HepG2 (cell line): ENCODE results near the gene PDK3. TPM values are rescaled to one million over a fixed set of nuclear protein-coding genes. Genes with fewer than 3 reads are reported as not detected.

Source experiments
- ATAC-seq: fragments of 200-7000 bp; cut with Tn5 transposase; 3 replicates; pipeline ENCODE4 v1.9.1; 2020; ENCODE audit warnings: mild to moderate bottlenecking, moderate library complexity
- BruUV-seq: library from RNA; stranded (reverse); fragments of 400-500 nt; replicated peaks from 2 replicates; lab custom pipeline; 2021; lab: Mats Ljungman, UMichigan
- CTCF ChIA-PET: fragments of 300-600 bp; formaldehyde crosslinking; extraction: SDS; loops from one replicate; lab custom pipeline; 2021; ENCODE audit warnings: low total read pairs, inconsistent platforms, low intra/inter-chr PET ratio; lab: Yijun Ruan, JAX
- POLR2A ChIA-PET: fragments of 350-600 bp; sonication (Branson Sonifier 250); formaldehyde crosslinking; loops from one replicate; lab custom pipeline; 2020; ENCODE audit warnings: antibody characterized with exemption, inconsistent platforms; lab: Yijun Ruan, JAX
- DNase-seq: peaks from one replicate; pipeline ENCODE4 v3.0.0-alpha.2; 2015; ENCODE audit warnings: low spot score
- FAIRE-seq: peaks from 3 replicates; lab custom pipeline; 2011; peaks lifted over from hg19 to GRCh38; lab: Jason Lieb, UNC
- H2AFZ ChIP-seq: one replicate; pipeline ENCODE4 v1.6.1; 2011; ENCODE audit warnings: low read length, inconsistent platforms
- H3K27ac ChIP-seq: fragments of 300-600 bp; 3 replicates; pipeline ENCODE4 v1.8.0; 2011; ENCODE audit warnings: mixed run types, mild to moderate bottlenecking, mixed read lengths, low read length, inconsistent platforms; ENCODE audit not compliant: insufficient read depth; ENCODE audit errors: extremely low read length
- H3K27me3 ChIP-seq, 2 experiments: fragments of 200-600 bp in 1 of 2; 2 replicates in 1 of 2; 3 replicates in 1 of 2; pipeline versions ENCODE4 v1.6.0 to v1.8.0; 2011; ENCODE audit warnings: low read length in 2 of 2, mild to moderate bottlenecking in 2 of 2, moderate library complexity in 2 of 2, inconsistent platforms in 1 of 2; ENCODE audit not compliant: insufficient read depth in 2 of 2, control insufficient read depth in 1 of 2
- H3K36me3 ChIP-seq, 2 experiments: fragments of 200-600 bp in 1 of 2; replicated peaks in 1 of 2; 2 replicates in 1 of 2; 3 replicates in 1 of 2; pipeline versions ENCODE4 v1.5.1 to v1.8.0; 2011; ENCODE audit warnings: low read length in 2 of 2, inconsistent platforms in 1 of 2; ENCODE audit not compliant: insufficient read depth in 2 of 2, control insufficient read depth in 1 of 2
- H3K4me1 ChIP-seq: 2 replicates; pipeline ENCODE4 v1.5.1; 2012; ENCODE audit warnings: low read length, inconsistent platforms; ENCODE audit not compliant: insufficient read depth
- H3K4me2 ChIP-seq: 2 replicates; pipeline ENCODE4 v1.6.0; 2011; ENCODE audit warnings: low read depth, low read length, inconsistent platforms
- H3K4me3 ChIP-seq, 3 experiments: fragments of 200-600 bp in 1 of 3; sonication (generic), shearing (Covaris generic) in 1 of 3; replicated peaks in 1 of 3; 2 replicates each; pipeline ENCODE4 v1.5.1; 2011 to 2016; ENCODE audit warnings: low read length in 3 of 3, inconsistent platforms in 2 of 3, low read depth in 2 of 3, mild to moderate bottlenecking in 2 of 3, control low read depth in 1 of 3, mixed read lengths in 1 of 3; ENCODE audit not compliant: insufficient read depth in 1 of 3
- H3K79me2 ChIP-seq: one replicate; pipeline ENCODE4 v1.6.1; 2011; ENCODE audit warnings: low read length, inconsistent platforms; ENCODE audit not compliant: insufficient read depth
- H3K9ac ChIP-seq: 2 replicates; pipeline ENCODE4 v1.6.0; 2011; ENCODE audit warnings: mild to moderate bottlenecking, low read depth, low read length, inconsistent platforms; ENCODE audit not compliant: insufficient read depth
- H3K9me3 ChIP-seq: 2 replicates; pipeline ENCODE4 v1.5.1; 2012; ENCODE audit warnings: mild to moderate bottlenecking, low read length
- H4K20me1 ChIP-seq: 2 replicates; pipeline ENCODE4 v1.6.0; 2011; ENCODE audit warnings: inconsistent platforms, mild to moderate bottlenecking, low read length, moderate library complexity; ENCODE audit not compliant: insufficient read depth
- BCL3 ChIP-seq: sonication (generic); formaldehyde crosslinking; IDR thresholded peaks from 2 replicates; pipeline ENCODE4 v1.5.1; 2020; ENCODE audit warnings: mild to moderate bottlenecking, missing genetic modification reagents, moderate library complexity
- DPF2 ChIP-seq: sonication (generic); formaldehyde crosslinking; IDR thresholded peaks from 2 replicates; pipeline ENCODE4 v1.4.0; 2020; ENCODE audit warnings: mild to moderate bottlenecking, low read depth, missing genetic modification reagents, borderline replicate concordance
- FOXA1 ChIP-seq, 2 experiments: fragments of 450-650 bp in 1 of 2; sonication (generic) in 1 of 2; formaldehyde crosslinking in 1 of 2; IDR thresholded peaks; 2 replicates each; pipeline versions ENCODE4 v1.4.0 to v1.6.1; 2016 to 2020; ENCODE audit warnings: missing genetic modification reagents in 1 of 2
- FOXJ3 ChIP-seq: sonication (generic); formaldehyde crosslinking; IDR thresholded peaks from 2 replicates; pipeline ENCODE4 v1.4.0; 2020; ENCODE audit warnings: missing genetic modification reagents, mild to moderate bottlenecking, borderline replicate concordance
- FOXM1 ChIP-seq: sonication (generic); formaldehyde crosslinking; IDR thresholded peaks from 2 replicates; pipeline ENCODE4 v1.5.0; 2020; ENCODE audit warnings: missing genetic modification reagents
- HMG20B ChIP-seq: conservative IDR thresholded peaks from 2 replicates; pipeline ENCODE4 v1.6.1; 2016; ENCODE audit warnings: missing genetic modification reagents, missing compliant biosample characterization
- KDM6A ChIP-seq: IDR thresholded peaks from 2 replicates; pipeline ENCODE4 v1.6.1; 2016; ENCODE audit warnings: low read depth
- MLX ChIP-seq: IDR thresholded peaks from 2 replicates; pipeline ENCODE4 v1.6.1; 2016
- NFAT5 ChIP-seq: sonication (generic); formaldehyde crosslinking; IDR thresholded peaks from 2 replicates; pipeline ENCODE4 v1.4.0; 2020; ENCODE audit warnings: missing genetic modification reagents
- ZNF446 ChIP-seq: sonication (generic); formaldehyde crosslinking; IDR thresholded peaks from 2 replicates; pipeline ENCODE4 v1.5.0; 2020; ENCODE audit warnings: mild to moderate bottlenecking, missing genetic modification reagents
- ZNF704 ChIP-seq: sonication (generic); formaldehyde crosslinking; IDR thresholded peaks from 2 replicates; pipeline ENCODE4 v1.8.1; 2023; ENCODE audit warnings: mild to moderate bottlenecking, inconsistent platforms, moderate library complexity, missing genetic modification reagents, borderline replicate concordance
- ZNF740 ChIP-seq: sonication (generic); formaldehyde crosslinking; IDR thresholded peaks from 2 replicates; pipeline ENCODE4 v1.4.0; 2020; ENCODE audit warnings: missing genetic modification reagents
- ZNF770 ChIP-seq: sonication (generic); formaldehyde crosslinking; IDR thresholded peaks from 2 replicates; pipeline ENCODE4 v1.5.0; 2020; ENCODE audit warnings: mild to moderate bottlenecking, missing genetic modification reagents
- WGBS: methylation state at CpG from one replicate; pipeline ENCODE4 v1.1.6; 2017; ENCODE audit warnings: low lambda C conversion rate; 5-methylcytosine and 5-hydroxymethylcytosine counted together
- in situ Hi-C: cut with HindIII; loops from 2 replicates; pipeline ENCODE4 v1.10.0; 2017; ENCODE audit warnings: low pct_unique_long_range_greater_than_20kb; ENCODE audit not compliant: extremely low pct_ligation_motif_present
- intact Hi-C: fragments of 100-400 bp; cut with micrococcal nuclease; formaldehyde crosslinking; loops from one replicate; pipeline ENCODE4 v1.10.0; 2022; ENCODE audit not compliant: unreplicated experiment
- polyA plus RNA-seq, 8 experiments: library from polyadenylated mRNA; depleted of rRNA in 3 of 8; stranded (reverse) in 7 of 8; unstranded in 1 of 8; fragments of >200 nt; fragmentation: Illumina TruSeq in 4 of 8; extraction: Trizol in 4 of 8; gene quantifications; 2 replicates each; pipeline versions ENCODE4 v1.2.1 to v1.2.3, GENCODE V29; 2011 to 2016; ENCODE audit warnings: low read depth in 4 of 8, missing spikeins in 1 of 8, mixed read lengths in 1 of 8; ENCODE audit not compliant: insufficient read depth in 1 of 8
- total RNA-seq, 5 experiments: library from RNA; depleted of rRNA; stranded (reverse); fragments of >200 nt; fragmentation: Illumina TruSeq; extraction: Trizol; gene quantifications; 2 replicates each; pipeline ENCODE4 v1.2.3, GENCODE V29; 2016; ENCODE audit warnings: low read depth in 1 of 5

The PDK3 gene
- total and polyA plus RNA-seq, 2 of the 13 experiments (the other 11 are each of a cell fraction or from before 2014, with no cell fraction given), result 9.1 to 10.5 TPM

- 77% methylated on average over 9 of the region's 9 CpGs for WGBS
- Histone ChIP-seq H3K36me3 (no peaks in the 10 kb centered on the region), H2AFZ (no peak overlapping the region), H3K27ac (no peak overlapping the region), H3K4me1 (no peaks in the 10 kb centered on the region), H3K4me3 (no peak overlapping the region), H4K20me1 (no peaks in the 10 kb centered on the region), H3K9ac (no peak overlapping the region), H3K27me3 (no peaks in the 10 kb centered on the region), H3K9me3 (no peaks in the 10 kb centered on the region), H3K4me2 (no peak overlapping the region), H3K79me2 (no peaks in the 10 kb centered on the region)
- intact Hi-C loops, result no loop called here
- no peak for DNase-seq
- FAIRE-seq, result no peak
- POLR2A ChIA-PET, result no interaction called here
- CTCF ChIA-PET, result no interaction called here
- no TSS peak for BruUV-seq
- no peak for ATAC-seq
- in situ Hi-C loops, result no loop called here
- no peak for TF ChIP-seq ZNF740
- no peak for TF ChIP-seq NFAT5 (CRISPR knock-in tag)
- no peak for TF ChIP-seq MLX
- no peak for TF ChIP-seq HMG20B (CRISPR knock-in tag)
- no peak for TF ChIP-seq DPF2 (CRISPR knock-in tag)
- TF ChIP-seq FOXM1, result no peak
- TF ChIP-seq ZNF446 (CRISPR knock-in tag), result no peak
- no peak for TF ChIP-seq ZNF704
- no peak for TF ChIP-seq KDM6A
- no peak for TF ChIP-seq FOXJ3 (CRISPR knock-in tag)
- TF ChIP-seq BCL3 (CRISPR knock-in tag), result no peak
- no peak for TF ChIP-seq FOXA1 (IDR thresholded peaks at IDR 0.05)
- no peak for TF ChIP-seq FOXA1 (CRISPR knock-in tag; IDR thresholded peaks at IDR 0.05)
- no peak for TF ChIP-seq ZNF770 (CRISPR knock-in tag)
These were observed 14.8 kb downstream of the PDK3 start for GRCh38 chrX:24479924-24480323.
